Sigmoid colon (tissue), 7 donors: ENCODE results near the gene ATOH8. TPM values are rescaled to one million over a fixed set of nuclear protein-coding genes. Genes with fewer than 3 reads are reported as not detected.

Experiments
- DNase-seq: peaks from one replicate; pipeline ENCODE4 v3.0.0-alpha.2; 2019
- H3K27ac ChIP-seq, 4 donors: fragments of 200-600 bp; sonication (generic); one replicate each; pipeline ENCODE4 v1.5.1; 2016 to 2019; ENCODE audit warnings: mild to moderate bottlenecking in 1 of 4
- H3K27me3 ChIP-seq, 3 donors: fragments of 200-600 bp; sonication (generic); one replicate each; pipeline ENCODE4 v1.5.1; 2019; ENCODE audit warnings: mild to moderate bottlenecking in 1 of 3
- H3K36me3 ChIP-seq, 4 donors: fragments of 200-600 bp; sonication (generic); one replicate each; pipeline ENCODE4 v1.5.1; 2016 to 2019
- H3K4me1 ChIP-seq, 4 donors: fragments of 200-600 bp; sonication (generic); one replicate each; pipeline ENCODE4 v1.5.1; 2017 to 2019
- H3K4me3 ChIP-seq, 4 donors: fragments of 200-600 bp; sonication (generic); one replicate each; pipeline ENCODE4 v1.5.1; 2017 to 2019; ENCODE audit warnings: mild to moderate bottlenecking in 2 of 4, moderate library complexity in 1 of 4
- H3K9me3 ChIP-seq, 4 donors: fragments of 200-600 bp in 3 of 4; sonication (generic) in 3 of 4; one replicate each; pipeline versions ENCODE4 v1.5.1 to v1.6.1; 2013 to 2019
- EP300 ChIP-seq, 4 donors: sonication (generic); formaldehyde crosslinking; IDR thresholded peaks; one replicate each; pipeline ENCODE4 v1.6.1; 2017; ENCODE audit warnings: antibody characterized with exemption in 4 of 4
- POLR2A ChIP-seq, 2 donors: fragments of 450-650 bp; IDR thresholded peaks; one replicate each; pipeline ENCODE4 v1.6.1; 2016; ENCODE audit warnings: antibody characterized with exemption in 2 of 2, mild to moderate bottlenecking in 2 of 2, moderate library complexity in 2 of 2
- POLR2AphosphoS5 ChIP-seq, 4 donors: sonication (generic); formaldehyde crosslinking; IDR thresholded peaks; one replicate each; pipeline ENCODE4 v1.6.1; 2017; ENCODE audit warnings: antibody characterized with exemption in 4 of 4
- WGBS, 2 donors: extraction: QIAGEN DNeasy Blood & Tissue Kit; methylation state at CpG; one replicate each; pipeline ENCODE4 v1.1.7; 2013; 5-methylcytosine and 5-hydroxymethylcytosine counted together
- intact Hi-C: fragments of 100-400 bp; cut with DNase I; formaldehyde crosslinking; loops from one replicate; pipeline ENCODE4 v1.15.1; 2023
- polyA plus RNA-seq, 3 donors: library from polyadenylated mRNA; stranded (reverse); fragments of 200-250 nt; gene quantifications; one replicate each; pipeline ENCODE4 v1.2.3, GENCODE V29; 2013
- total RNA-seq, 4 donors: library from RNA; depleted of rRNA; stranded (reverse); fragments of >200 nt; gene quantifications; one replicate each; pipeline ENCODE4 v1.1.0, GENCODE V29; 2016
- TF ChIP-seq, protein P1 (sequence below), 4 experiments: fragments of 450-650 bp in 3 of 4; fragments of 200-600 bp in 1 of 4; IDR thresholded peaks; one replicate each; pipeline ENCODE4 v1.5.1; 2016 to 2019; ENCODE audit warnings: antibody characterized with exemption in 4 of 4, mild to moderate bottlenecking in 3 of 4, moderate library complexity in 2 of 4
- donor health status: healthy with polysubstance abuse.
- donor health status: Bipolar disorder and iron deficiency.
- donor health status: healthy.

ATOH8 gene
- total and polyA plus RNA-seq, 7 donors: 1.6 to 20.6 (median 12.4) TPM

DNA sequence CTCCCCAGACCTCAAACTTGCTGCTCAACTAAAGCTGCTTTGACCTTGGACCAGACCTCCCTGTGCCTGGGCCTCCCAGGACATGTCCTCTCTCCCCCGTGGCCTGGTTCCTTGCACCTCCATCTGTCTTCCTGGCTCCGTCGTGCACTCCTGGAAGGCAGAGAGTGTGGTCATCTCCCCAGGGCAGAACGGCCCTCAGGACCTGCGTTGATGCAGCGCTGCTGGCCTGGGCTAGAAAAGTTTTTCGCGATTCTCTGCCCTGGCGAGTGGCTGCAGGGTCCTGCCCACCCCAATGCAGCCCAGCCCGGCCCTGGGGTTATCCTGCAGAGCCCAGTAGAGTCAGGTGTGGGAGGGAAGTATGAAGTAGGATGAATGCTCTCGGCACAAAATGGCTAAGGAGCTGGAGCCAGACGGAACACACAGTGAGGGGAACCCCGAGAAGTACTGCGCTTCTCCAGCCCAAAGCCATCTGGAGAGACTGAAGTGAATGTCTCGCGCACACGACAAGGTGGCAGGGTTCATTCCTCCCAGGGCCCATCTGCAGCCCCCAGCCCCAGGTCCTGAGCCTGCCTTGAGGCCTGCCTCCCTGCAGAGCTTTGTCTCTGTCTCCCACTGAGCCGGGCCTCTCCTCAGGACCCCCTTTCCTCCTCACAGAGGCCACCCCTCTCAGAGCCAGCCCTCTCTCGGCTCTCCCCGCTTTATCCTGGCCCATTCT lies 41.7 kb downstream of the ATOH8 start:
- no peak overlapping the region for H3K4me3 ChIP-seq
- no peaks in the 10 kb centered on the region for H3K27me3 ChIP-seq
- peaks cover 0 to 57% (median 47%) of the 10 kb centered on the region in 4 donors for H3K4me1 ChIP-seq
- TF ChIP-seq EP300 (IDR thresholded peaks at IDR 0.05): no peak
- TF ChIP-seq, protein P1, sequence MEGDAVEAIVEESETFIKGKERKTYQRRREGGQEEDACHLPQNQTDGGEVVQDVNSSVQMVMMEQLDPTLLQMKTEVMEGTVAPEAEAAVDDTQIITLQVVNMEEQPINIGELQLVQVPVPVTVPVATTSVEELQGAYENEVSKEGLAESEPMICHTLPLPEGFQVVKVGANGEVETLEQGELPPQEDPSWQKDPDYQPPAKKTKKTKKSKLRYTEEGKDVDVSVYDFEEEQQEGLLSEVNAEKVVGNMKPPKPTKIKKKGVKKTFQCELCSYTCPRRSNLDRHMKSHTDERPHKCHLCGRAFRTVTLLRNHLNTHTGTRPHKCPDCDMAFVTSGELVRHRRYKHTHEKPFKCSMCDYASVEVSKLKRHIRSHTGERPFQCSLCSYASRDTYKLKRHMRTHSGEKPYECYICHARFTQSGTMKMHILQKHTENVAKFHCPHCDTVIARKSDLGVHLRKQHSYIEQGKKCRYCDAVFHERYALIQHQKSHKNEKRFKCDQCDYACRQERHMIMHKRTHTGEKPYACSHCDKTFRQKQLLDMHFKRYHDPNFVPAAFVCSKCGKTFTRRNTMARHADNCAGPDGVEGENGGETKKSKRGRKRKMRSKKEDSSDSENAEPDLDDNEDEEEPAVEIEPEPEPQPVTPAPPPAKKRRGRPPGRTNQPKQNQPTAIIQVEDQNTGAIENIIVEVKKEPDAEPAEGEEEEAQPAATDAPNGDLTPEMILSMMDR (IDR thresholded peaks at IDR 0.05): no peak
- TF ChIP-seq POLR2AphosphoS5 (IDR thresholded peaks at IDR 0.05): no peak
- TF ChIP-seq POLR2A (IDR thresholded peaks at IDR 0.05): no peak
- WGBS, 2 donors: 87 to 89% methylated on average over 20 of the region's 20 CpGs
- intact Hi-C loops: no loop called here
- peak; percentile 59 for DNase-seq
- H3K27ac ChIP-seq: peak overlapping the region; percentile 0 to 82 (median 50)
- H3K9me3 ChIP-seq: no peaks in the 10 kb centered on the region
- H3K36me3 ChIP-seq: no peaks in the 10 kb centered on the region

DNA sequence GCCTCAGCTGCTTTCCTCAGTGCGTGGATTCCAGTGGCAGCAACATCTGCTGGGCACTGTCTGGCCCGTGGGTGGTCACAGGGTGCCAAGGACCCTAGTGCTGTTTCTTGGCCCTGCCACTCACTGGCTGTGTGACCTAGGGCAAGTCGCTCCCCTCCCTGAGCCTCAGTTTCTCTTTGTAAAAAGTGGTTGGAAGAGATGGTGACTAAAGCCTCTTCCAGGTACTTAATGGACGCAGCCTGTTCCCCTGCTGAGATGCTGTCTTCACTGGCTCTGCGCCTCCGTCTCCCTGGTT lies 42.2 kb downstream of the ATOH8 start:
- Histone ChIP-seq H3K27ac (peak overlapping the region; percentile 0 to 82 (median 50)), H3K9me3 (no peaks in the 10 kb centered on the region), H3K27me3 (no peaks in the 10 kb centered on the region), H3K4me1 (peaks cover 0 to 57% (median 47%) of the 10 kb centered on the region in 4 donors), H3K4me3 (no peak overlapping the region), H3K36me3 (no peaks in the 10 kb centered on the region)
- DNase-seq: no peak
- intact Hi-C loops: no loop called here
- TF ChIP-seq EP300 (IDR thresholded peaks at IDR 0.05) (no peak), POLR2A (IDR thresholded peaks at IDR 0.05) (no peak), POLR2AphosphoS5 (IDR thresholded peaks at IDR 0.05) (no peak)
- TF ChIP-seq, protein P1 (IDR thresholded peaks at IDR 0.05): no peak
- 88 to 90% methylated on average over 6 of the region's 6 CpGs for WGBS, 2 donors

DNA sequence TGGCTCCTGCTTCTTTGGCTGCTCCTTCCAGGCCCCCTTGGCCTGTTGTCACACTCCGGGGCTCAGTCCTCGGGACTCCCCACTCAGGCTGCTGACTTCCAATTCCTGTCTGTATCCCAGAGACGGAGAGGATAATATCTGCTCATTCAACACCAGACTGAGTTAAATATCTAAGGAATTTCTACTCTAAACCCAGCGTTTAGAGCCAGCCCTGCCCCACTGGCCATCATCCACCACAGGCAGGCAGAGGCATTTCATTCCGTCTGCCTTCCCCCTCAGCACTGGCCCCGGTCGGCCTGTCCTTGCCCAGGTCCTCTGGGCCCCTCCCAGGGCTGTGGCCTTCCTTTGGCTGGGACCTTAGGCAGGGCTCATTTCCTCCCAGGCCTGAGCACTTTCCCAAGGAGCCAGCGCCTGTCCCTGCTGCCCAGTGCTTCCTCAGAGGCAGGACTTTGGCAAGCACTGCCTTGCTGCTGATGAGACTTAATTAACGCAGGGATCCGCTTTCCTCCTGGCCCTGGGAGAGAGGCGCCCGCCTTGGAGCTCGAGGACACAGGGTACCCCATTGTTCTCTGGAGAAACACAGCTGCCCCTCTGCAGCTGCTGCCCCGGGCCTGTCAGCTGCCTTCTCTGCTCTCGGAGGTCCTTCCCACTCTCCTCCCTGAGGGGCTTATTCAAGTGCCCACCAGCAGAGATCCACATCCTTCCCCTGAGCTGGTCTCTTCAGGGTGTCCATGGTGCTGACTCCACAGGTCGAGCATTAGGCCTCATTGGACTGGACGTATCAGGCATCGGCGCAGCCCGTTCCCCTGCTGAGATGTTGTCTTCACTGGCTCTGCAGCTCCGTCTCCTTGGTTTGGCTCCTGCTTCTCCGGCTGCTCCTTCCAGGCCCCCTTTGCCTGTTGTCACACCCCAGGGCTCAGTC lies 42.8 kb downstream of the ATOH8 start:
- TF ChIP-seq POLR2A (IDR thresholded peaks at IDR 0.05) (no peak), POLR2AphosphoS5 (IDR thresholded peaks at IDR 0.05) (no peak), EP300 (IDR thresholded peaks at IDR 0.05) (no peak)
- TF ChIP-seq, protein P1 (IDR thresholded peaks at IDR 0.05): no peak
- Histone ChIP-seq H3K9me3 (no peaks in the 10 kb centered on the region), H3K4me1 (peaks cover 0 to 56% (median 47%) of the 10 kb centered on the region in 4 donors), H3K4me3 (no peak overlapping the region), H3K36me3 (no peaks in the 10 kb centered on the region), H3K27me3 (no peaks in the 10 kb centered on the region), H3K27ac (peak overlapping the region; percentile 0 to 82 (median 50))
- DNase-seq: peak; percentile 72
- intact Hi-C loops: no loop called here
- 81 to 82% methylated on average over 22 of the region's 22 CpGs for WGBS, 2 donors

DNA sequence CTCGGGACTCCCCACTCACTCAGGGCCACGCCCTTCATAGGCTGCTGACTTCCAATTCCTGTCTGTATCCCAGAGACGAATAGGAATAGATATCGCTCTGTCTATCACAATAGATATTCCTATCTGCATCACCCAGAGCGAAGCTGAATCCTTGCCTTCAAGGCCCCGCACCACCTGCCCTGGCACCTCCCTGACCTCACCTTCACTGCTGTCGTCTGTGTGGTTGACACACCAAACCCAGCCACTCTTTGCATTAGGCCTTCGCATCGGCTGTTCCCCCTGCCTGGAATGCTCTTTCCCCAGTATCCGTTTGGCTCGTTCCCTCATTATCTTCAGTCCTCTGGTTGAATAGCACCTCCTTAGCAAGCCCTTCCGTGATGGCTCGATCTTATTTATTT lies 43.5 kb downstream of the ATOH8 start:
- peak; percentile 36 for DNase-seq
- Histone ChIP-seq H3K4me1 (peaks cover 0 to 50% (median 46%) of the 10 kb centered on the region in 4 donors), H3K4me3 (no peak overlapping the region), H3K36me3 (no peaks in the 10 kb centered on the region), H3K27me3 (no peaks in the 10 kb centered on the region), H3K9me3 (no peaks in the 10 kb centered on the region), H3K27ac (peak overlapping the region in 1 of 4 donors; percentile 82)
- 84 to 89% methylated on average over 13 of the region's 13 CpGs for WGBS, 2 donors
- intact Hi-C loops: no loop called here
- TF ChIP-seq, protein P1 (IDR thresholded peaks at IDR 0.05): no peak
- no peak for TF ChIP-seq EP300 (IDR thresholded peaks at IDR 0.05)
- TF ChIP-seq POLR2A (IDR thresholded peaks at IDR 0.05): no peak
- no peak for TF ChIP-seq POLR2AphosphoS5 (IDR thresholded peaks at IDR 0.05)
